ENCODE data around the gene OAS2.

Gene OAS2

GRCh38 chr12:112986291-112986800, 8.0 kb downstream of the OAS2 start:
- ATAC-seq: no peak

GRCh38 chr12:112987561-112987960, 9.2 kb downstream of the OAS2 start:
- no peak for ATAC-seq

GRCh38 chr12:112988224-112988623, 9.9 kb downstream of the OAS2 start:
- ATAC-seq: peak; percentile 77 to 81

- peak; percentile 39 to 41 for ATAC-seq
Observed at GRCh38 chr12:112988823-112989385, 10.6 kb downstream of the OAS2 start.

GRCh38 chr12:112989806-112990205, 11.5 kb downstream of the OAS2 start:
- no peak for ATAC-seq

- ATAC-seq: no peak
Observed at GRCh38 chr12:112992541-112993398, 14.5 kb downstream of the OAS2 start.

- no peak for ATAC-seq
Observed at GRCh38 chr12:112995008-112995407, 16.7 kb downstream of the OAS2 start.

GRCh38 chr12:112996501-112996900, 18.2 kb downstream of the OAS2 start:
- no peak for ATAC-seq

- no peak for ATAC-seq
Observed at GRCh38 chr12:112997506-112997905, 19.2 kb downstream of the OAS2 start.

GRCh38 chr12:112998987-112999767, 20.9 kb downstream of the OAS2 start:
- no peak for ATAC-seq

- no peak for ATAC-seq
Observed at GRCh38 chr12:113000433-113000832, 22.1 kb downstream of the OAS2 start.

- no peak for ATAC-seq
Observed at GRCh38 chr12:113002155-113002554, 23.8 kb downstream of the OAS2 start.

- no peak for ATAC-seq
Observed at GRCh38 chr12:113002676-113003075, 24.4 kb downstream of the OAS2 start.

- no peak for ATAC-seq
Observed at GRCh38 chr12:113003636-113004035, 25.3 kb downstream of the OAS2 start.

- no peak for ATAC-seq
Observed at GRCh38 chr12:113005762-113006161, 27.4 kb downstream of the OAS2 start.

GRCh38 chr12:113006206-113006605, 27.9 kb downstream of the OAS2 start:
- no peak for ATAC-seq

GRCh38 chr12:113006641-113007040, 28.3 kb downstream of the OAS2 start:
- ATAC-seq: no peak

- no peak for ATAC-seq
Observed at GRCh38 chr12:113007166-113007565, 28.8 kb downstream of the OAS2 start.

- ATAC-seq: no peak
Observed at GRCh38 chr12:113010701-113011100, 32.4 kb downstream of the OAS2 start.

GRCh38 chr12:113014565-113014964, 36.2 kb downstream of the OAS2 start:
- no peak for ATAC-seq

- no peak for ATAC-seq
Observed at GRCh38 chr12:113016796-113017195, 38.5 kb downstream of the OAS2 start.

- ATAC-seq: no peak
Observed at GRCh38 chr12:113019025-113019424, 40.7 kb downstream of the OAS2 start.

GRCh38 chr12:113021500-113021899, 43.2 kb downstream of the OAS2 start:
- no peak for ATAC-seq
